HG02938 (cell line): ENCODE results near the gene CARF.

Experiments used
- ATAC-seq: cut with Tn5 transposase; IDR thresholded peaks from one replicate; pipeline ENCODE4 v1.9.1; 2021; ENCODE audit warnings: mild to moderate bottlenecking, moderate library complexity; ENCODE audit not compliant: unreplicated experiment

The CARF gene

DNA sequence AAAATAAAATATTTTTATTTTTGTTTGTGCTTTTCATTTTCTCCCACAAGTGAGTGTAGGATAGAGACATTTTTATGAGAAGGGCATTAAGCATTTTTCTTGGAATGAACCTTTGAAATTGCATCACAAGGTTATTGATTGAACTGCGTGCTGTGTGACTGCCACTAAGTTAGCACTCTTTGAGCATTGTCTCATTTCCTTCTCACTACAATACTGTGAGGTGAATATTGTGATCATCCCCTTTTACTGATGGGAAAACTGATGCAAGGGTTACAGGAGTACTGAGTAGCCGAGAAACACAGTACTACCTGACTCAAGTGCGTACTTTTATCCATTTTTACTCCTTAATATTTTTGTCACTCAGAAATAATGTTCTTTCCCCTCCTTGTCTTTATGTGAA, 104.6 kb downstream of the CARF start:
- ATAC-seq, result no peak

DNA sequence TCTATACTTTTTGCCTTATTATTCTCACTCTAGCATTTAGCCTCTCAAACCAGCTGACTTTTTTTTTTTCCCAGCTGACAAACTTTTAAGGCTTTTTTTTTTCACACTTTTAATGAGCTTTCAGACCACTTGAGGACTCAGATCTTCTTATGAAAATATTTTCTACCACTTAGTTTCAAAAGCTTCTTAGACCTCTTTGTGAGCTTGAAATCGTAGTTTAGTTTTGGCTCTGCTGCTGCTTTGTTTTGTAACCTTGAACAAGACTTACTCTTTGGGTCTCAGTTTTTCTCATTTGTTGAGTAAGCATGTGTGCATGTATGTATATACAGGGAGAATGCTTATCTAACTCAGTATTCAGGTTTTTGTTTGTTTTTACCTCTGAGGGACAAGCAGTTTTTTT, 106.1 kb downstream of the CARF start:
- no peak for ATAC-seq

- no peak for ATAC-seq
Measured at GRCh38 chr2:203019142-203019541, 107.1 kb downstream of the CARF start.

GRCh38 chr2:203021991-203022390, 109.9 kb downstream of the CARF start:
- ATAC-seq, result no peak

DNA sequence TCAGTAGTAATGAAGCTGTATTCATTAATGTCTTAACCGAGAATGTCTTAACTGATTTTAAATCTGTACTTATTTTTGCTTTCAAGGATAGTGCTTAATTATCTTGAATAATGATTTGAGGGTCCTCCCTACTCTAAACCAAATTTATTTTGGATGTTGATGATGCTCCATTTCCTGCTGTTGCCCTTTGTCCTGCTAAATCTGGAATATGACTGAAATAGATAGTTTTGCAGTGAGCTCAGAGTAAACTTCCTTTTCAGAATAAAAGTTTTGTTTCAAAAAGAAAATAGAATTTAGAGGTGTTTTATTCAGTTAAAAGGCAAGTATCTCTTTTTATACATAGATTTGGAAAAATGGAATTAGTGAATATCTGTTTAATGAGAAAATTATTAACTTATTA, 110.7 kb downstream of the CARF start:
- no peak for ATAC-seq

GRCh38 chr2:203025592-203025991, 113.5 kb downstream of the CARF start:
- ATAC-seq, result no peak

- ATAC-seq, result no peak
Measured at GRCh38 chr2:203030545-203030944, 118.5 kb downstream of the CARF start.

GRCh38 chr2:203030991-203031390, 118.9 kb downstream of the CARF start:
- no peak for ATAC-seq

DNA sequence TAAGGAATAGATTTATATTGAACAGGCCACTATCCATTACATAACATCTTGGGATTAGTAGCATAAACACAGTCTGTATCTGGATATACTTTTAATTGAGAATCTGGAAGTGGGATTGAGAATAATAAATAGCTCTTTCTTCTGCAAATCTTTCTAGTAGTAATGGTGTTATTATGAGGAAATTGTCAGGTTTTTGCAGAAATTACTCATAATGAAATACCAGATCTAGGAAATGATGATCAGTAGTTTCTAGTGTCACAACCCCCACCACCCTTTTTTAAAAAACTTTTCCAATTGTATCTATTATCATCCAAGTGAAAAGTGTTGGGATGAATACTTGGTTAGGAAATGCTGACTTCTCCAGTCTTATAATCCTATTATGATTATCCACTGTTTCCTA, 121.3 kb downstream of the CARF start:
- no peak for ATAC-seq

DNA sequence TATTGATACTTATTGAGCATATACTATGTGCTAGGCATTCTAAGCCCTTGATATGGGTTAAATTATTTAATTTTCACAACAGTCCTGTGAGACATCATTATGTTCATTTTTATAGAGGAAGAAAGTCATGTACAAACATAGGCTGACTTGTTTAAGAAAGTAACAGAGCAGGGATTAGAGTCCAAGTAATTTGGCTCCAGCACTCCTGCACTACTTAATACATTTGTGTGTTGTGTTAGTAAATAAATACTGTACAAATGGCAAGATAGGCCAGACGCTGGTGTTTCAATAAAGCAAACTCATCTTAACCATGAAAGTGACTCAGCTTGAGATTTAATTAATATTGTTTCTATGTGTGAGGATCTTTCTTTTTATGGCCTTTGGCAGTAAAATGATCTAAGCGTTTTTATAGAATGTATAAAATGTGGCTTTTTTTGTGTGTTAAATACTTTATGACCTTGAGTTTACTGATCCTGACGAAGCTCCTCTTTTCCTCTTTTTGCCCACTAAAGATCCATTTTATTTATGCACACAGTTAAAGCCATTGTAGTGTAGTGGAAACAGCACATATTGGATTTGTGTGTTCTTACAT, 123.9 kb downstream of the CARF start:
- no peak for ATAC-seq
